ENCODE measurements around the gene DPY19L3.

The DPY19L3 gene

GRCh38 chr19:32532233-32532632 is 126.7 kb downstream of the DPY19L3 start:
- no peak for TF ChIP-seq CTCF (IDR thresholded peaks at IDR 0.05; ENCODE audit: extremely low read depth, missing control alignments)
- no peak for DNase-seq (ENCODE audit: low spot score)

All from GM20000 (cell line).